H1 (cell line): ENCODE measurements around the gene EGFR. TPM values are rescaled to one million over a fixed set of nuclear protein-coding genes. Genes with fewer than 3 reads are reported as not detected.

Experiments used
- ASH2L ChIP-seq: fragments of 200-600, 300-600 bp; sonication (generic); IDR thresholded peaks from one replicate; pipeline ENCODE4 v1.7.1; 2017; ENCODE audit warnings: low read length
- CHD7 ChIP-seq: fragments of 300-600 bp; sonication (generic); IDR thresholded peaks from 2 replicates; pipeline ENCODE4 v1.7.1; 2012; ENCODE audit warnings: low read length, moderate library complexity, mild to moderate bottlenecking, inconsistent platforms; ENCODE audit not compliant: insufficient replicate concordance
- POU5F1 ChIP-seq: IDR thresholded peaks from 2 replicates; pipeline ENCODE4 v1.6.1; 2011; ENCODE audit warnings: low read depth, mild to moderate bottlenecking, low read length, moderate library complexity
- SUZ12 ChIP-seq: fragments of 200-600 bp; sonication (generic); IDR thresholded peaks from 2 replicates; pipeline ENCODE4 v1.6.1; 2012; ENCODE audit warnings: mild to moderate bottlenecking, inconsistent platforms, low read length, moderate library complexity, mixed read lengths
- TAF1 ChIP-seq: IDR thresholded peaks from 2 replicates; pipeline ENCODE4 v1.6.1; 2011; ENCODE audit warnings: mild to moderate bottlenecking, low read depth, low read length
- polyA plus RNA-seq, 7 experiments: library from polyadenylated mRNA; depleted of rRNA in 3 of 7; stranded (reverse) in 5 of 7; unstranded in 2 of 7; fragments of >200 nt in 5 of 7; fragments of 200-250 nt in 2 of 7; gene quantifications; 1 replicate in 5 of 7; 2 replicates in 1 of 7; 4 replicates in 1 of 7; pipeline versions ENCODE4 v1.2.1 to v1.2.3, GENCODE V29; 2011 to 2013; ENCODE audit warnings: missing spikeins in 2 of 7, mixed read lengths in 2 of 7
- total RNA-seq: library from RNA; stranded (reverse); fragmentation: NEBNext Ultra II Directional; extraction: Animal tissue kit (Norgen Biotek cat#: 25700); gene quantifications from 2 replicates; pipeline ENCODE4 v1.2.1, GENCODE V29; 2021

Gene EGFR
- total and polyA plus RNA-seq, 2 of the 8 experiments (the other 6 are each of a cell fraction or from before 2014, with no cell fraction given), result 1.9 to 5.8 TPM

GRCh38 chr7:55210176-55210575 lies 191.4 kb downstream of the EGFR start (continued):
- TF ChIP-seq CHD7 (no peak), TAF1 (no peak), POU5F1 (no peak), SUZ12 (no peak), ASH2L (no peak)
